HG03558 (cell line): ENCODE measurements around the gene NDUFAF8.

Source experiments
- ATAC-seq: cut with Tn5 transposase; IDR thresholded peaks from one replicate; pipeline ENCODE4 v1.9.1; 2021; ENCODE audit warnings: moderate number of reproducible peaks; ENCODE audit not compliant: unreplicated experiment; ENCODE audit errors: extremely low read depth

NDUFAF8 gene

GRCh38 chr17:81200201-81200600 is 38.9 kb upstream of the NDUFAF8 start:
- no peak for ATAC-seq

- ATAC-seq = no peak
These were observed 38.2 kb upstream of the NDUFAF8 start for GRCh38 chr17:81200695-81201580.

GRCh38 chr17:81202318-81202717 is 36.8 kb upstream of the NDUFAF8 start:
- no peak for ATAC-seq

GRCh38 chr17:81203136-81203535 is 36.0 kb upstream of the NDUFAF8 start:
- no peak for ATAC-seq

- no peak for ATAC-seq
These were observed 34.5 kb upstream of the NDUFAF8 start for GRCh38 chr17:81204578-81204977.

- ATAC-seq = no peak
These were observed 33.0 kb upstream of the NDUFAF8 start for GRCh38 chr17:81206166-81206565.

- no peak for ATAC-seq
These were observed 32.5 kb upstream of the NDUFAF8 start for GRCh38 chr17:81206657-81207056.

GRCh38 chr17:81207610-81208581 is 31.2 kb upstream of the NDUFAF8 start:
- ATAC-seq = no peak

GRCh38 chr17:81208651-81209050 is 30.5 kb upstream of the NDUFAF8 start:
- ATAC-seq = no peak

- no peak for ATAC-seq
These were observed 30.0 kb upstream of the NDUFAF8 start for GRCh38 chr17:81209141-81209540.

- ATAC-seq = no peak
These were observed 28.7 kb upstream of the NDUFAF8 start for GRCh38 chr17:81210466-81210865.

GRCh38 chr17:81210868-81211267 is 28.2 kb upstream of the NDUFAF8 start:
- ATAC-seq = no peak

- no peak for ATAC-seq
These were observed 26.8 kb upstream of the NDUFAF8 start for GRCh38 chr17:81212365-81212764.

GRCh38 chr17:81213978-81214377 is 25.1 kb upstream of the NDUFAF8 start:
- ATAC-seq = no peak

GRCh38 chr17:81217491-81217890 is 21.6 kb upstream of the NDUFAF8 start:
- no peak for ATAC-seq

GRCh38 chr17:81218459-81218858 is 20.7 kb upstream of the NDUFAF8 start:
- ATAC-seq = no peak

GRCh38 chr17:81218991-81219390 is 20.1 kb upstream of the NDUFAF8 start:
- no peak for ATAC-seq

- no peak for ATAC-seq
These were observed 19.5 kb upstream of the NDUFAF8 start for GRCh38 chr17:81219476-81220180.

GRCh38 chr17:81221371-81221841 is 17.7 kb upstream of the NDUFAF8 start:
- no peak for ATAC-seq
